ENCODE data around the gene DLX3. TPM values are rescaled to one million over a fixed set of nuclear protein-coding genes. Genes with fewer than 3 reads are reported as not detected.
A peak's percentile ranks its signal among the peaks of the same experiment; 100 is the strongest.

DLX3 gene
- total RNA-seq, result not detected
- not detected for total RNA-seq (2013)

GRCh38 chr17:49995055-49995738 lies at the start of gene DLX3:
TSS of gene DLX3 (minus strand) at chr17:49995224. CDS start at chr17:49994998, 226 bp downstream.
- Histone ChIP-seq H3K27me3 (ENCODE audit: control insufficient read depth, insufficient read depth, low read length) (peaks cover 67% of the 10 kb centered on the region), H3K4me3 (ENCODE audit: low read length) (no peak within 1 kb of the TSS), H3K4me1 (ENCODE audit: control insufficient read depth, insufficient read depth, low read length) (peaks cover 38% of the 10 kb centered on the region), H3K9me3 (ENCODE audit: control insufficient read depth, insufficient read depth, low read length) (no peaks in the 10 kb centered on the region), H3K36me3 (ENCODE audit: control insufficient read depth, insufficient read depth, low read length) (no peaks in the 10 kb centered on the region), H3K27ac (ENCODE audit: low read length) (no peak within 1 kb of the TSS)
- WGBS (ENCODE audit: insufficient coverage), result 6% methylated on average over 28 of the region's 29 CpGs
- Mint-ChIP-seq H3K4me1 (peaks cover 17 to 35% of the 10 kb centered on the region in 2 donors), H3K27me3 (ENCODE audit: low read depth in 2 of 2) (peaks cover 60 to 62% of the 10 kb centered on the region in 2 donors), H3K9me3 (no peaks in the 10 kb centered on the region), H3K4me3 (peak within 1 kb of the TSS; percentile 95), H3K27ac (peak within 1 kb of the TSS in 1 of 2 donors; percentile 4), H3K36me3 (no peaks in the 10 kb centered on the region)
- TF ChIP-seq, protein P1, sequence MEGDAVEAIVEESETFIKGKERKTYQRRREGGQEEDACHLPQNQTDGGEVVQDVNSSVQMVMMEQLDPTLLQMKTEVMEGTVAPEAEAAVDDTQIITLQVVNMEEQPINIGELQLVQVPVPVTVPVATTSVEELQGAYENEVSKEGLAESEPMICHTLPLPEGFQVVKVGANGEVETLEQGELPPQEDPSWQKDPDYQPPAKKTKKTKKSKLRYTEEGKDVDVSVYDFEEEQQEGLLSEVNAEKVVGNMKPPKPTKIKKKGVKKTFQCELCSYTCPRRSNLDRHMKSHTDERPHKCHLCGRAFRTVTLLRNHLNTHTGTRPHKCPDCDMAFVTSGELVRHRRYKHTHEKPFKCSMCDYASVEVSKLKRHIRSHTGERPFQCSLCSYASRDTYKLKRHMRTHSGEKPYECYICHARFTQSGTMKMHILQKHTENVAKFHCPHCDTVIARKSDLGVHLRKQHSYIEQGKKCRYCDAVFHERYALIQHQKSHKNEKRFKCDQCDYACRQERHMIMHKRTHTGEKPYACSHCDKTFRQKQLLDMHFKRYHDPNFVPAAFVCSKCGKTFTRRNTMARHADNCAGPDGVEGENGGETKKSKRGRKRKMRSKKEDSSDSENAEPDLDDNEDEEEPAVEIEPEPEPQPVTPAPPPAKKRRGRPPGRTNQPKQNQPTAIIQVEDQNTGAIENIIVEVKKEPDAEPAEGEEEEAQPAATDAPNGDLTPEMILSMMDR (IDR thresholded peaks at IDR 0.05), result no peak
- DNase-seq (peak in 1 of 2 donors; percentile 42), ATAC-seq (no peak)
- intact Hi-C loops (cut with micrococcal nuclease), result loop anchor here (5.0 kb wide), 1 partner anchor 298 kb away; no protein-coding TSS in a partner anchor

GRCh38 chr17:50044483-50044882 lies 49.5 kb upstream of the DLX3 start:
- no peaks in the 10 kb centered on the region for H3K9me3 Mint-ChIP-seq
- H3K27ac ChIP-seq (ENCODE audit: low read length), result no peak overlapping the region

DNA sequence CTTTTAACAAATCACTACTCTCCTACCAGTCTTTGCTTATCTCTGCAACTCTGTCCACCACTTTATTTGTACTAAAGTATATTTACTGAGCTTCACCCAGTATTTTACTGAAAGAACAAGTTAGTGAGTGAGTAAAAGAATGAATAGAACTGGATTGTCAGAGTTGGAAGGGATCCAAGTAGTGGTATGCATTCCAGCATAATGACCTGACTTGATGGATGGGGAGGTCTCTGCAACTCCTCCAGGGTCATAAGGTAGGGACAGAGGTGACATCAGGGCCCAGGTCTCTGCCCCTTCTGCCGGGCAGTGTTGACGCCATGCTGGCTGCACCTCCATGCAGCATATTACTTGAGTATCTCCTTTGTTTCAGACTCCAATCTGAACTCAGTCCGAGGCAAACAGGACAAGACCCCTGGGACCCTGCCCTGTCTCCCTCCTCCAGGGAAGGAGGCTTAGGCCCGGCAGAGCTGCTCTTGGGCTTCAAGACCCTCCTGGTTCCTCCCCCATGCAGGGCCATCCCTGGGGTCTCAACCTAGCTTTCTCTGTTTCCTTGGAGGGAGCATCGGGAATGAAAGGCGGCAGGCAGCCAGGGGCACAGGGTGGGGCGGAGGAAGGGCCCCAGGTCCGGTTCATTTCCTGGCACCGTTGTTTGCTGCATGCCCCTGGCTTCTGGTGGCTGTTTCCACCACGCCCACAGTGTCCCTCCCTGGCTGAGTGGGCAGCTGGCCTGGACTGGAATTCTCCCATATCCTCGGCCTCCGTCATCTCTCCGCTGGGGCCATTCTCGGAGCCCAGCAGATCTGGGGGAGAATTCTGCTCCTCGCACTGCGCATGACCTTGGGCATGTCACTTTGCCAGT lies 48.5 kb upstream of the DLX3 start:
- Mint-ChIP-seq H3K4me3 (no peak overlapping the region), H3K27me3 (ENCODE audit: low read depth in 2 of 2) (peaks cover 13 to 17% of the 10 kb centered on the region in 2 donors), H3K9me3 (no peaks in the 10 kb centered on the region), H3K36me3 (no peaks in the 10 kb centered on the region), H3K4me1 (no peaks in the 10 kb centered on the region), H3K27ac (no peak overlapping the region)
- no peak for DNase-seq
- TF ChIP-seq, protein P1 (IDR thresholded peaks at IDR 0.05), result no peak
- Histone ChIP-seq H3K4me3 (ENCODE audit: low read length) (no peak overlapping the region), H3K27me3 (ENCODE audit: control insufficient read depth, insufficient read depth, low read length) (no peaks in the 10 kb centered on the region), H3K36me3 (ENCODE audit: control insufficient read depth, insufficient read depth, low read length) (no peaks in the 10 kb centered on the region), H3K27ac (ENCODE audit: low read length) (no peak overlapping the region), H3K9me3 (ENCODE audit: control insufficient read depth, insufficient read depth, low read length) (no peaks in the 10 kb centered on the region), H3K4me1 (ENCODE audit: control insufficient read depth, insufficient read depth, low read length) (no peaks in the 10 kb centered on the region)
- intact Hi-C loops (cut with micrococcal nuclease), result no loop called here
- no peak for ATAC-seq
- WGBS (ENCODE audit: insufficient coverage), result 89% methylated on average over 16 of the region's 16 CpGs

More at GRCh38 chr17:50044483-50044882, 49.5 kb upstream of the DLX3 start:
- Histone ChIP-seq H3K9me3 (ENCODE audit: control insufficient read depth, insufficient read depth, low read length) (no peaks in the 10 kb centered on the region), H3K27me3 (ENCODE audit: control insufficient read depth, insufficient read depth, low read length) (no peaks in the 10 kb centered on the region), H3K4me3 (ENCODE audit: low read length) (no peak overlapping the region), H3K4me1 (ENCODE audit: control insufficient read depth, insufficient read depth, low read length) (no peaks in the 10 kb centered on the region), H3K36me3 (ENCODE audit: control insufficient read depth, insufficient read depth, low read length) (no peaks in the 10 kb centered on the region)
- ATAC-seq (no peak), DNase-seq (no peak)
- Mint-ChIP-seq H3K27ac (no peak overlapping the region), H3K4me1 (no peaks in the 10 kb centered on the region), H3K27me3 (ENCODE audit: low read depth in 2 of 2) (peaks cover 8 to 24% of the 10 kb centered on the region in 2 donors), H3K36me3 (no peaks in the 10 kb centered on the region), H3K4me3 (no peak overlapping the region)
- intact Hi-C loops (cut with micrococcal nuclease), result no loop called here
- TF ChIP-seq, protein P1 (IDR thresholded peaks at IDR 0.05), result no peak
- WGBS (ENCODE audit: insufficient coverage), result 92% methylated on average over 5 of the region's 5 CpGs
